B cell (primary cell): ENCODE measurements around the gene ADCY3. TPM values are rescaled to one million over a fixed set of nuclear protein-coding genes. Genes with fewer than 3 reads are reported as not detected.

Experiments used
- ATAC-seq: fragments of 200-7000 bp; cut with Tn5 transposase; one replicate; pipeline ENCODE4 v1.10.0; 2021; ENCODE audit warnings: low read depth, mild to moderate bottlenecking, moderate number of reproducible peaks, moderate library complexity
- CTCF ChIA-PET: fragments of 350-600 bp; sonication (Branson Sonifier 250); formaldehyde crosslinking; loops from one replicate; lab custom pipeline; 2021; ENCODE audit warnings: antibody characterized with exemption, inconsistent platforms; lab: Charles Lee
- POLR2A ChIA-PET: fragments of 350-600 bp; sonication (Branson Sonifier 250); formaldehyde crosslinking; loops from one replicate; lab custom pipeline; 2021; ENCODE audit warnings: antibody characterized with exemption; lab: Charles Lee
- DNase-seq: peaks from one replicate; pipeline ENCODE4 v3.0.0; 2013
- H2AFZ ChIP-seq: 2 replicates; pipeline ENCODE4 v1.6.1; 2012; ENCODE audit warnings: mild to moderate bottlenecking, low read depth, low read length; ENCODE audit not compliant: insufficient read depth, poor library complexity, severe bottlenecking
- H3K27ac ChIP-seq, 2 donors: 1 replicate in 1 of 2; 2 replicates in 1 of 2; pipeline ENCODE4 v1.5.1; 2012 to 2013; ENCODE audit warnings: low read length in 2 of 2, mild to moderate bottlenecking in 2 of 2, moderate library complexity in 1 of 2
- H3K27me3 ChIP-seq, 4 experiments: fragments of 200-600 bp in 1 of 4; sonication (generic) in 1 of 4; replicated peaks in 1 of 4; 1 replicate in 2 of 4; 2 replicates in 2 of 4; pipeline versions ENCODE4 v1.6.1 to v1.7.0; 2013 to 2016; ENCODE audit warnings: low read length in 3 of 4, mild to moderate bottlenecking in 2 of 4, mixed read lengths in 1 of 4, moderate library complexity in 1 of 4; ENCODE audit not compliant: insufficient read depth in 4 of 4, control insufficient read depth in 3 of 4; ENCODE audit errors: control extremely low read depth in 1 of 4
- H3K36me3 ChIP-seq, 2 experiments: replicated peaks in 1 of 2; 1 replicate in 1 of 2; 2 replicates in 1 of 2; pipeline versions ENCODE4 v1.6.1 to v1.7.1; 2013; ENCODE audit warnings: low read length in 1 of 2; ENCODE audit not compliant: insufficient read depth in 2 of 2, control insufficient read depth in 1 of 2; ENCODE audit errors: control extremely low read depth in 1 of 2, extremely low read depth in 1 of 2
- H3K4me1 ChIP-seq, 2 donors: fragments of 200-600 bp in 1 of 2; sonication (generic) in 1 of 2; 1 replicate in 1 of 2; 2 replicates in 1 of 2; pipeline versions ENCODE4 v1.5.1 to v1.6.1; 2013 to 2017; ENCODE audit warnings: low read length in 2 of 2; ENCODE audit not compliant: control insufficient read depth in 2 of 2, insufficient read depth in 2 of 2
- H3K4me2 ChIP-seq: replicated peaks from 2 replicates; pipeline ENCODE3; 2012; ENCODE audit warnings: mild to moderate bottlenecking, low read depth, low read length; ENCODE audit not compliant: poor library complexity, severe bottlenecking
- H3K4me3 ChIP-seq, 5 experiments: fragments of 200-600 bp in 1 of 5; sonication (generic) in 1 of 5; 1 replicate in 3 of 5; 2 replicates in 2 of 5; pipeline versions ENCODE4 v1.5.1 to v1.7.0; 2011 to 2016; ENCODE audit warnings: low read length in 4 of 5, mild to moderate bottlenecking in 4 of 5, low read depth in 2 of 5, control low read depth in 1 of 5, moderate library complexity in 1 of 5; ENCODE audit not compliant: insufficient read depth in 1 of 5; ENCODE audit errors: control extremely low read depth in 1 of 5, extremely low read depth in 1 of 5
- H3K79me2 ChIP-seq: fragments of 200-600 bp; sonication (generic); one replicate; pipeline ENCODE4 v1.6.0; 2016; ENCODE audit warnings: low read length; ENCODE audit not compliant: control insufficient read depth, insufficient read depth
- H3K9ac ChIP-seq: fragments of 200-600 bp; sonication (generic); 2 replicates; pipeline ENCODE4 v1.6.1; 2017; ENCODE audit warnings: mild to moderate bottlenecking, low read length, moderate library complexity
- H3K9me3 ChIP-seq, 3 donors: one replicate each; pipeline versions ENCODE4 v1.6.1 to v1.7.1; 2013; ENCODE audit warnings: low read length in 2 of 3; ENCODE audit not compliant: control insufficient read depth in 2 of 3, insufficient read depth in 1 of 3; ENCODE audit errors: control extremely low read depth in 1 of 3
- H4K20me1 ChIP-seq: 2 replicates; pipeline ENCODE4 v1.6.0; 2012; ENCODE audit warnings: mild to moderate bottlenecking, low read length; ENCODE audit not compliant: insufficient read depth, control insufficient read depth, poor library complexity, severe bottlenecking
- H3K27ac Mint-ChIP-seq: one replicate; pipeline ENCODE4 v1.8.0; 2021; ENCODE audit warnings: mixed read lengths
- H3K27me3 Mint-ChIP-seq: one replicate; pipeline ENCODE4 v1.8.0; 2021; ENCODE audit warnings: mixed read lengths
- H3K4me1 Mint-ChIP-seq: one replicate; pipeline ENCODE4 v1.8.0; 2021; ENCODE audit warnings: mixed read lengths
- H3K4me3 Mint-ChIP-seq: one replicate; pipeline ENCODE4 v1.8.0; 2021; ENCODE audit warnings: mixed read lengths
- H3K9me3 Mint-ChIP-seq: one replicate; pipeline ENCODE4 v1.8.0; 2022; ENCODE audit warnings: mixed read lengths; ENCODE audit not compliant: insufficient read depth
- CTCF ChIP-seq: fragments of 200-600 bp; IDR thresholded peaks from one replicate; pipeline ENCODE4 v1.8.0; 2022; ENCODE audit warnings: antibody characterized with exemption, mild to moderate bottlenecking
- EZH2 ChIP-seq: IDR thresholded peaks from 2 replicates; pipeline ENCODE4 v1.6.1; 2012; ENCODE audit warnings: borderline replicate concordance, low read depth, mild to moderate bottlenecking, moderate library complexity, low read length; ENCODE audit not compliant: insufficient read depth, poor library complexity, severe bottlenecking
- WGBS: methylation state at CpG from one replicate; pipeline ENCODE4 v1.1.5; 2013; ENCODE audit warnings: missing lambda C conversion rate; ENCODE audit not compliant: insufficient coverage; 5-methylcytosine and 5-hydroxymethylcytosine counted together
- intact Hi-C: fragments of 100-400 bp; cut with micrococcal nuclease; formaldehyde crosslinking; loops from one replicate; pipeline ENCODE4 v1.10.0; 2022
- polyA plus RNA-seq: library from polyadenylated mRNA; depleted of rRNA; stranded (reverse); fragments of >200 nt; gene quantifications from 2 replicates; pipeline ENCODE4 v1.2.3, GENCODE V29; 2012
- total RNA-seq, 2 donors: library from RNA; stranded (reverse); fragments of 120-200 nt in 1 of 2; gene quantifications; 1 replicate in 1 of 2; 2 replicates in 1 of 2; pipeline versions ENCODE4 v1.2.3 to v1.2.4, GENCODE V29; 2013 to 2022

Gene ADCY3
- total and polyA plus RNA-seq, 2 donors (not counting 1 experiment from before 2014, with no cell fraction given): 48.4 to 73.0 TPM

DNA sequence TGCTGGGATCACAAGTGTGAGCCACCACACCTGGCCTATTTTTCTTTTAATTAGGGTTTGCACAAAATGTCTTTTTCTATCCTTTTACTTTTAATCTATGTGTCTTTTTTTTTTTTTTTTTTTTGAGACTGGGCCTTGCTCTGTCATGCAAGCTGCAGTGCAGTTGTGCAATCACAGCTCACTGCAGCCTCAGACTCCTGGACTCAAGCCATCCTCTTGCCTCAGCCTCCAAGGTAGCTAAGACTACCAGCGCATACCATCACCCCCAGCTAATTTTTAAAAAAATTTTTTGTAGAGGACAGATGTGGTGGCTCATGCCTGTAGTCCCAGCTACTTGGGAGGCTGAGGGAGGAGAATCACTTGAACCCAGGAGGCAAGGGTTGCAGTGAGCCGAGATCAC is 27.1 kb downstream of the ADCY3 start:
- H3K9me3 ChIP-seq: peaks cover 6 to 32% (median 23%) of the 10 kb centered on the region in 3 donors
- Mint-ChIP-seq H3K27ac (no peak overlapping the region), H3K4me3 (no peak overlapping the region), H3K4me1 (peaks cover 9% of the 10 kb centered on the region), H3K9me3 (peaks cover 4% of the 10 kb centered on the region), H3K27me3 (no peaks in the 10 kb centered on the region)
- no peak overlapping the region for H3K27ac ChIP-seq
- no peaks in the 10 kb centered on the region for H3K27me3 ChIP-seq
- no peak for TF ChIP-seq CTCF
- no peak for TF ChIP-seq EZH2
- H3K4me3 ChIP-seq: no peak overlapping the region
- ChIA-PET CTCF (no interaction called here), POLR2A (interaction anchor here (0.7 kb wide), 1 partner anchor 95 kb away, joined by 11 read pairs; no protein-coding TSS in a partner anchor)
- H3K4me2 ChIP-seq: no peak overlapping the region
- H3K4me1 ChIP-seq: no peaks in the 10 kb centered on the region
- H3K79me2 ChIP-seq: peaks cover 6% of the 10 kb centered on the region
- intact Hi-C loops: no loop called here
- H2AFZ ChIP-seq: no peak overlapping the region
- ATAC-seq (no peak), DNase-seq (no peak)
- 100% methylated on average over 1 of the region's 2 CpGs for WGBS
- no peaks in the 10 kb centered on the region for H3K36me3 ChIP-seq
- H3K9ac ChIP-seq: no peak overlapping the region
- no peaks in the 10 kb centered on the region for H4K20me1 ChIP-seq

DNA sequence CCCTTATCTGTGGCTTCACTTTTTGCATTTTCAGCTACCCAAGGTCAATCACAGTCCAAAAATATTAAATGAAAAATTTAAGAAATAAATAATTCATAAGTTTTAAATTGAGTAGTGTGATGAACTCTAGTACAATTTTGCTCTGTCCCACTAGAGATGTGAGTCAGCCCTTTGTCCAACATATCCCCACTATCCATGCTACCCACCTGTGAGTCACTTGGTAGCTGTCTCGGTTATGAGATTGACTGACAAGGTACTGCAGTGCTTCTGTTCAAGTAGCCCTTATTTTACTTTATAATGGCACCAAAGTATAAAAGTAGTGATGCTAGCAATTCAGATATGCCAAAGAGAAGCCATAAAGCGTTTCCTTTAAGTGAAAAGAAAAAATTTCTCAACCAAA is 28.8 kb downstream of the ADCY3 start:
- Mint-ChIP-seq H3K4me3 (no peak overlapping the region), H3K27ac (no peak overlapping the region), H3K4me1 (peaks cover 26% of the 10 kb centered on the region), H3K27me3 (no peaks in the 10 kb centered on the region), H3K9me3 (peaks cover 4% of the 10 kb centered on the region)
- H3K36me3 ChIP-seq: no peaks in the 10 kb centered on the region
- no peak overlapping the region for H3K4me2 ChIP-seq
- intact Hi-C loops: no loop called here
- DNase-seq (no peak), ATAC-seq (no peak)
- TF ChIP-seq EZH2 (no peak), CTCF (no peak)
- H3K27ac ChIP-seq: no peak overlapping the region
- peaks cover 10 to 16% of the 10 kb centered on the region in 2 donors for H3K4me1 ChIP-seq
- no peaks in the 10 kb centered on the region for H4K20me1 ChIP-seq
- peaks cover 6 to 31% (median 23%) of the 10 kb centered on the region in 3 donors for H3K9me3 ChIP-seq
- peaks cover 20% of the 10 kb centered on the region for H3K79me2 ChIP-seq
- no peak overlapping the region for H2AFZ ChIP-seq
- no peak overlapping the region for H3K4me3 ChIP-seq
- CTCF ChIA-PET: no interaction called here
- no peaks in the 10 kb centered on the region for H3K27me3 ChIP-seq
- no CpG with 5 or more reads among the region's 2 CpGs for WGBS
- POLR2A ChIA-PET: interaction anchor here (0.7 kb wide), 1 partner anchor 780 kb away, joined by 3 read pairs; no protein-coding TSS in a partner anchor
- no peak overlapping the region for H3K9ac ChIP-seq
